Tongue (tissue), 3 donors: ENCODE results near the gene SLC2A4RG. TPM values are rescaled to one million over a fixed set of nuclear protein-coding genes. Genes with fewer than 3 reads are reported as not detected.
A peak's percentile ranks its signal among the peaks of the same experiment; 100 is the strongest.

ENCODE experiments used
- DNase-seq: peaks from one replicate; pipeline ENCODE4 v3.0.0-alpha.2; 2015
- small RNA-seq: library from RNA; depleted of rRNA; stranded (forward); fragments of <200 nt; gene quantifications from one replicate; pipeline ENCODE3, GENCODE V24; 2014; ENCODE audit warnings: low replicate concordance
- total RNA-seq: library from RNA; depleted of rRNA; stranded (reverse); fragments of >200 nt; gene quantifications from one replicate; pipeline ENCODE4 v1.2.3, GENCODE V29; 2014

The SLC2A4RG gene
- total RNA-seq, 1 donor from 2014 or later, result 67.0 TPM

GRCh38 chr20:63777614-63778013 lies 38.0 kb downstream of the SLC2A4RG start:
- DNase-seq, result no peak

GRCh38 chr20:63778034-63778752 lies 38.6 kb downstream of the SLC2A4RG start:
- no peak for DNase-seq

DNA sequence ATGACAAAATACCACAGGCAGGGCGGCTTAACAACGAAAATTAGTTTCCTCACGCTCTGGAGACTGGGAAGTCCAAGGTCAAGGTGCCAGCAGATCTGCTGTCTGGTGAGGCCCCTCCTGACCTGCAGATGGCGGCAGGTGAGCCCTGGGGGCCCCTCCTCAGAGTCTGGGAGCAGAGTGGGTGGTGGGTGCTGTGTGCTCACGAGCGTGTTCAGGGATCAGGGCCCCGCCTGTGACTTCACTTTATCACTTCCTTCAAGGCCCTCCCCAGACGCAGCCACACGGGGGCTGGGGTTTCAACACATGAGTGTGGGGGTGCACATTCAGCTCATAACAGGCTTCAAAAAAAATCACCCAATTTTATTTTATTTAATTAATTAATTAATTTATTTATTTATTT lies 39.3 kb downstream of the SLC2A4RG start:
- DNase-seq, result no peak

DNA sequence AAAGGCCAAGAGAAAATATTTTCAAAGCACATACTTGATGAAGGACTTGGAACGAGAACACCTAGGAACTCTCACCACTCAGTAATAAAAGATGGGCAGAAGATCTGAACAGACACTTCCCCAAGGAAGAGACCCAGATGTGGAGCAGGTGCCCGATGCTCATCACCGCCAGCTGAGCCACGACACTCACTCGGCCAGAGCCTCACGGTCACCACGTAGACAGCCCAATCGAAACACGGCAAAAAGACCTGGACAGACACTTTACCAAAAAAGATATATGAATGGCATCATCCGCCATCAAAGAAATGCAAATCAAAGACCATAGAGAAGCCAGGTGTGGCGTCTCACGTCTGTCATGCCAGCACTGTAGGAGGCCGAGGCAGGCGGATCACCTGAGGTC lies 41.6 kb downstream of the SLC2A4RG start:
- no peak for DNase-seq

GRCh38 chr20:63782051-63782471 lies 42.5 kb downstream of the SLC2A4RG start:
- DNase-seq, result no peak

GRCh38 chr20:63782521-63782971 lies 43.0 kb downstream of the SLC2A4RG start:
- no peak for DNase-seq

GRCh38 chr20:63783970-63784369 lies 44.4 kb downstream of the SLC2A4RG start:
- no peak for DNase-seq

GRCh38 chr20:63785691-63786131 lies 46.1 kb downstream of the SLC2A4RG start:
- DNase-seq, result no peak

- DNase-seq, result peak; percentile 57
Measured at GRCh38 chr20:63787302-63787701, 47.7 kb downstream of the SLC2A4RG start.

DNA sequence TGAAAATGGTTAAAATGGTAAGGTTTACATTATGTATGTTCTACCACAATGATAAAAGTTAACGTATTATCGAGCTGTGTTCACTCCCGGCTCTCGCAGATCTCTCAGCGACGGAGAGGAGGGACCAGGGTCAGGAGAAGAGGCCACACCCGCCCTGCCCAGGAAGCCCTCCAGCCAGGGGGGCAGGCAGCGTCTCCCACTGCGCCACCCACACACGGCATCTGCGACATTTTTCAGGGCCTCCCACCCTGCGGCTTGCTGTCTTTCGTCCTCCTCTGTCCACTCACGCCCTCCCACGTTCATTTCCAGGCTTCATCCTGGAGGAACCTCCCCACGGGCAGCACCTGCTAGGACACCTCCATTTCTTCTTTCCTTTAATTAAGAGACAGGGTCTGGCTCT lies 48.2 kb downstream of the SLC2A4RG start:
- no peak for DNase-seq

GRCh38 chr20:63789836-63790571 lies 50.4 kb downstream of the SLC2A4RG start:
- DNase-seq, result no peak

- no peak for DNase-seq
Measured at GRCh38 chr20:63790572-63791168, 51.1 kb downstream of the SLC2A4RG start.

- no peak for DNase-seq
Measured at GRCh38 chr20:63791497-63792156, 52.1 kb downstream of the SLC2A4RG start.

DNA sequence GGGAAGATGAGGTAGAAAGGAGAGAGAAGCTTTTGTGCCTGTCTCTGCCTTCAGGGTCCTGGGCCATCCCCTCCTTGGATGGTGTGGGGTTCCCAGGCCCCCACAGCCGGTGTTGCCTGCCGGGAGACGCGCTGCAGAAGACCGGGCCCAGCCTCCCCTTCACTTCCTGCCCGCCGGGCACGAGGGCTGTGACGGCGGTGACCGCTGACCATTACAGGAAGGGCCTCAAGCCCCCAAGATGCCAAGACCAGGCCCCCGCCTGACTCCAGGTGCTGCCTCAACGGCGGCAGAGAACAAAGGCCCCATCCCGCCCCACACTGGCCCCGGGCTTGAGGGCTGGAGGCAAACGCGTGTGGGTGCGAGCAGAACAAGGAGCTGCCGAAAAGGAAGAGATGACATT lies 53.3 kb downstream of the SLC2A4RG start:
- DNase-seq, result no peak

Small RNA genes lying within 50 kb of the gene (small RNA-seq; reads per million reads assigned to genes)
- not detected for gene LIME1
- not detected for gene TNFRSF6B

Other genes with a start within 250 kb of the SLC2A4RG start
- 858 TPM for gene EEF1A2, start 240.7 kb upstream of the SLC2A4RG start, total RNA-seq
- gene PPDPF, start 219.0 kb upstream of the SLC2A4RG start, total RNA-seq, result 35.2 TPM
- 4.6 TPM for gene PTK6, start 202.4 kb upstream of the SLC2A4RG start, total RNA-seq
- not detected for gene SRMS, start 192.0 kb upstream of the SLC2A4RG start, total RNA-seq
- gene FNDC11, start 185.6 kb upstream of the SLC2A4RG start, total RNA-seq, result 0.10 TPM
- gene HELZ2, start 165.5 kb upstream of the SLC2A4RG start, total RNA-seq, result 27.1 TPM
- gene GMEB2, start 112.7 kb upstream of the SLC2A4RG start, total RNA-seq, result 9.9 TPM
- 15.6 TPM for gene STMN3, start 86.4 kb upstream of the SLC2A4RG start, total RNA-seq
- 9.2 TPM for gene RTEL1, start 81.5 kb upstream of the SLC2A4RG start, total RNA-seq
- 1.1 TPM for gene TNFRSF6B, start 43.1 kb upstream of the SLC2A4RG start, total RNA-seq
- gene ARFRP1, start 31.8 kb upstream of the SLC2A4RG start, total RNA-seq, result 36.3 TPM
- 14.1 TPM for gene ZGPAT, start 31.7 kb upstream of the SLC2A4RG start, total RNA-seq
- 6.8 TPM for gene LIME1, start 3.1 kb upstream of the SLC2A4RG start, total RNA-seq
- 28.6 TPM for gene ZBTB46, start 91.5 kb downstream of the SLC2A4RG start, total RNA-seq
- not detected for gene ABHD16B, start 121.7 kb downstream of the SLC2A4RG start, total RNA-seq
- gene TPD52L2, start 125.5 kb downstream of the SLC2A4RG start, total RNA-seq, result 62.0 TPM
- gene DNAJC5, start 155.3 kb downstream of the SLC2A4RG start, total RNA-seq, result 37.6 TPM
- 48.7 TPM for gene UCKL1, start 216.6 kb downstream of the SLC2A4RG start, total RNA-seq
- 15.3 TPM for gene ZNF512B, start 230.2 kb downstream of the SLC2A4RG start, total RNA-seq
- 2.6 TPM for gene SAMD10, start 239.9 kb downstream of the SLC2A4RG start, total RNA-seq
- gene PRPF6, start 241.4 kb downstream of the SLC2A4RG start, total RNA-seq, result 62.5 TPM